CD4-positive, alpha-beta T cell treated with Interleukin-12 subunit alpha and Interleukin-12 subunit beta, for 1 hour (primary cell): Measurements from ENCODE around the gene WFIKKN1.

Source experiments
- DNase-seq: peaks from one replicate; pipeline ENCODE4 v3.0.0-alpha.2; 2020

WFIKKN1 gene, protein sequence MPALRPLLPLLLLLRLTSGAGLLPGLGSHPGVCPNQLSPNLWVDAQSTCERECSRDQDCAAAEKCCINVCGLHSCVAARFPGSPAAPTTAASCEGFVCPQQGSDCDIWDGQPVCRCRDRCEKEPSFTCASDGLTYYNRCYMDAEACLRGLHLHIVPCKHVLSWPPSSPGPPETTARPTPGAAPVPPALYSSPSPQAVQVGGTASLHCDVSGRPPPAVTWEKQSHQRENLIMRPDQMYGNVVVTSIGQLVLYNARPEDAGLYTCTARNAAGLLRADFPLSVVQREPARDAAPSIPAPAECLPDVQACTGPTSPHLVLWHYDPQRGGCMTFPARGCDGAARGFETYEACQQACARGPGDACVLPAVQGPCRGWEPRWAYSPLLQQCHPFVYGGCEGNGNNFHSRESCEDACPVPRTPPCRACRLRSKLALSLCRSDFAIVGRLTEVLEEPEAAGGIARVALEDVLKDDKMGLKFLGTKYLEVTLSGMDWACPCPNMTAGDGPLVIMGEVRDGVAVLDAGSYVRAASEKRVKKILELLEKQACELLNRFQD

DNA sequence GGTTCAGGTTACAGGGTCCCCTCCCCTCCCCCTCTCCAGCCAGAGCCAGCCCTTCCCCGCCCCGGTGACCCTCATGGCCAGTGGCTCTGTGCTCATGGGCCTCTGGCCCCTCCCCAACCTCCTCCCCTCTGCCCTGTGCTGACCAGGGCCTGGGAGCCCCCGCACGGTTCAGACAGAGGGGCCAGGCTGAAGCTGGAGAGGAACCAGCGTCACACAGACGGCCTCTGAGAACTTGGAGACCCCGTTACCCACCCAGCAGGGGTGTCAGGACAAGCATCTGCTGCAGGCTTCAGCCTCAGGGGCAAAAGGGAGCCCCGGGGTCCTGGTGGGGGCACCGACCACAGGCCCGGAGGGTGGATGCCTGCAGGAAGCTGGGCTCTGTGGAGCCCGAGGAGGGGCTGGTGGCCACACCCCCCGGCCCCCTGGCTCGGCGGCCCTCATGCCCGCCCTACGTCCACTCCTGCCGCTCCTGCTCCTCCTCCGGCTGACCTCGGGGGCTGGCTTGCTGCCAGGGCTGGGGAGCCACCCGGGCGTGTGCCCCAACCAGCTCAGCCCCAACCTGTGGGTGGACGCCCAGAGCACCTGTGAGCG lies at the start of gene WFIKKN1:
TSS of gene WFIKKN1 (plus strand) at position 171 of the 591 bp plus-strand sequence. CDS start at position 440, 269 bp downstream.
- no peak for DNase-seq

DNA sequence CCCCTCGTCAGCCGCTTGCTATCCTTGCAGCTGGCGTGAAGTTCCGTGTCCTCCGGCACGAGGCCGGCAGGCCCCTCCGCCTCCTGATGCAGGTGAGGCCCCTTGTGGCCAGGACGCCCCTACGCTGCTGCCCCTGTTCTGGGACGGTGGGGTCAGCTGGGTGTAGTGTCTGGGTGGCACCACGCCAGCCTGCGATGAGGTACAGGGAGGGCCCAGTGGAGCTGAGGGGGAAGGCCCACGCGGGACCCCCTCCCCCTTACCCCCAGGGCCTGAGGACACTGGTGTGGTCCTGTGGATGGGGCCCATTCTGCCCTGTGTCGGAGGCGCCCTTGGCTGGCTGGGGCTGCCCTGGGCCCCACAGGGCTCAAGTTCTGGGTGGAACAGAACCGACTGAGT lies 48.6 kb upstream of the WFIKKN1 start:
- DNase-seq, result no peak

DNA sequence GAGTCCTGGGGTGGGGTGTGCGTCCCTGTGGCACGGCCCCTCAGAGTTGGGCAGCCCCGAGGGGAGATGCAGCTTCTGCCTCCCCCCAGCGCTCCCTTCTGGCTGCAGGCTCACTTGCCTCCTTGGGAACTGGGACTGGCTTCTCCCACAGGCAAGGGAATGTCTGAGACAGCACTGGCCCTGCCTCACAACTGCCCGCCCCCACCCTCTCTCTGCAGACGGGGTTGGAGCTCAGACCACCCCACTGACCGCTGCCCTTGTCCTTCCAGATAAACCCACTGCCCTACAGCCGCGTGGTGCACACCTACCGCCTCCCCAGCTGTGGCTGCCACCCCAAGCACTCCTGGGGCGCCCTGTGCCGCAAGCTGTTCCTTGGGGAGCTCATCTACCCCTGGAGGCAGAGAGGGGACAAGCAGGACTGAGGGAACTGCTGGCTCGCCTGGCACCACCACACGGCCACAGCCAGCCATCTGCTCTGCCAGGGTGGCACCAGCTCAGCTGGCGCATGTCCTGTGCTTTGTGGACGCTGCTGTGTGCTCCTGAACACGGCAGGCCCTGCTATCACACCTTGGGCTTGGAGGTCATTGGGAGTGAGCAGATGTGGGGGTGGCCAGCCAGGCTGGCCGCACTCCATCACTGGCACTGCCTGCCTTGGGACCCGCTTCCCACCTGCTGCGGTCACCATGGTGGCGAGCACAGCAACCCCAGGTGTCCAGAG lies 48.0 kb upstream of the WFIKKN1 start:
- DNase-seq, result no peak

DNA sequence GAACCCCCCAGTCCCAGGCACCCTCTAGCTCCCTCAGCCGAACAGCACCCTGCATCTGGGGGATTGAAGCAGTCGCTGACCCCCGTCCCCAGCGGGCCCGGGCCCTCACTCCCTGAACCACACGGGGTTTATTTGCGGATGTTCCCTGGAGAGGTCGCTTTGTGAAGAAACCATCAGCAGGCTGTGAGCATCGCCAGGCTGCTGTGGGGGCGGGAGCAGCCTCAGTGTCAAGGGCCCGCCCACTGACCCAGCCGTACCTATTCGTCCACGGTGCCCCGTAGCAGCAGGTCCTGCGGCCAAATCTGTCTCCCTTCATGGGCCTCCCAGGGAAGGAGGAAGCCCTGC lies 47.3 kb upstream of the WFIKKN1 start:
- no peak for DNase-seq

DNA sequence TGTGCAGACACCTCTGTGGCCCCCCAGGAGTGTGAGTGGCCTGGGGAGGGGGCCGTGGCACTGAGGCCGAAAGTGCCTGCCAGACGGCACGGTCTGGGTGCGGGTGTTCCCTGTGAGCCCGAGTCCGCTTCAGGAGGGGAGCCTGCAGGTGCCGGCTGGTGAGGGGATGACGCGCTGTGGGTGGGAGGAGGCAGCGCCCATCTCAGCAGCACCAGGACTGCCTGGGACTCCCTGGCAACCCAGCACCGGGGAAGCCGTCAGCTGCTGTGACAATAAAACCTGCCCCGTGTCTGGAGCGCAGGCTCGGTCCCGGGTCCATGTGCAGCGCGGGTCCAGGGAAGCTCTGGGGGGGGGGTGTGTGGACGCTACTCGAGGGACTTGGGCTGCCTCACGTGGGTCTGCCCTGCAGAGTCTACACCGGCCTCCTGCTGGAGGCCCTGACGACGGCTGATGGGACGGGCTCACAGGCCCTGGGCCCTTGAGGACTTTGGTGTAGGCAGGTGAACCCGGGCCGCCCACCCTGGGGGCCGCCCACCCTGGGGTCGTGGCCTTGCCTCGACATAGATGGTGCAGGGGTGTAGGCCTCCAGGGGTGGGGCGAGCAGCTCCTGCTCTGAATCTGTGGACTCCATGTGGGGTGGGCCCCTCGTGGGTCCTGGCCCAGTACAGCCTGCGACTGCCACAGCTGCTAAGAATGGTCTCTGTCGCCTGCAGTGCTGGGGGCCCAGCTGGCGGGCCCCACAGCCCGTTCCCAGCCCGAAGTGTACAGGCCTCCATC lies 46.8 kb upstream of the WFIKKN1 start:
- DNase-seq, result no peak

DNA sequence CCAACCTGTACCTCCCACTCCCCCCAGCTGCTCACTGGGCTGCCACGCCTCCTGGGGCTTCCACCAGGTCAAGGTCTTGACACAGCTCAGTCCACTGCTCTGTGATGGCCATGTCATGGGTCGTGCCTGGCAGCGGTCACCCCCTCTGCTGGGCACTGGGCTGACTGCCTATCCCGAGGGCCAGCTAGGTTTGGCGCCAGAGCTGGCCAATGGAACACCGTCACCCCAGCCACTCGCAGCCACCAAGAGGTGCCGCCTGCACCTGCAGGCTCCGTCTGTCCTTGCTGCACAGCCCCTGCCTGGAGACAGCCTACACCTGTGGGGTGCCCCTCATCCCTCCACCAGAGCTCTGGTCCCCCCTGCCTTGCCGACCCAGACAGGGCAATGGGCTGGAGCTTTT lies 45.4 kb upstream of the WFIKKN1 start:
- DNase-seq, result no peak

DNA sequence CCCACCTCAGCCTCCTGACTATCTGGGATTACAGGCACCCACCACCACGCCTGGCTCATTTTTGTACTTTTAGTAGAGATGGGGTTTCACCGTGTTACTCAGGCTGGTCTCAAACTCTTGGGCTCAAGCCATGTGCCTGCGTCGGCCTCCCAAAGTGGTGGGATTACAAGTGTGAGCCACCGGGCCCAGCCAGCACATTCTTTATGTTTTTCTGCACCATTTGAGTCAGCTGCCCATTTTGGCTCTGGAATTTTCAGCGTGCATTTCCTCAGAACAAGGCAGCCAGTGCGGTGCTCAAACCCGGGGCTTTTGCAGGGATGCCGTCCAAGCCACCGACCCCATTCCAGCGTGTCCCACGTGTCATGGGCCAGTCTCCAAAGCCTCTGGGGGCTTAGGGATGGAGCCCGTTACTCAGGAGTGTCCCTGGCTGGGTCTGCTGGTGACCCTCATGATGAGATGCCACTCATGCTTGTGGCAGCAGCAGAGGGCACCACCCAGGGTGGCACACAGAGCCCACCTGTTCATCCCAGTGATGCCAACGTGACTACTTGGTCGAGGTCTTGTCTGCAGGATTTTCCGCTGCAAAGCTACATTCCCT lies 44.6 kb upstream of the WFIKKN1 start:
- DNase-seq, result no peak

DNA sequence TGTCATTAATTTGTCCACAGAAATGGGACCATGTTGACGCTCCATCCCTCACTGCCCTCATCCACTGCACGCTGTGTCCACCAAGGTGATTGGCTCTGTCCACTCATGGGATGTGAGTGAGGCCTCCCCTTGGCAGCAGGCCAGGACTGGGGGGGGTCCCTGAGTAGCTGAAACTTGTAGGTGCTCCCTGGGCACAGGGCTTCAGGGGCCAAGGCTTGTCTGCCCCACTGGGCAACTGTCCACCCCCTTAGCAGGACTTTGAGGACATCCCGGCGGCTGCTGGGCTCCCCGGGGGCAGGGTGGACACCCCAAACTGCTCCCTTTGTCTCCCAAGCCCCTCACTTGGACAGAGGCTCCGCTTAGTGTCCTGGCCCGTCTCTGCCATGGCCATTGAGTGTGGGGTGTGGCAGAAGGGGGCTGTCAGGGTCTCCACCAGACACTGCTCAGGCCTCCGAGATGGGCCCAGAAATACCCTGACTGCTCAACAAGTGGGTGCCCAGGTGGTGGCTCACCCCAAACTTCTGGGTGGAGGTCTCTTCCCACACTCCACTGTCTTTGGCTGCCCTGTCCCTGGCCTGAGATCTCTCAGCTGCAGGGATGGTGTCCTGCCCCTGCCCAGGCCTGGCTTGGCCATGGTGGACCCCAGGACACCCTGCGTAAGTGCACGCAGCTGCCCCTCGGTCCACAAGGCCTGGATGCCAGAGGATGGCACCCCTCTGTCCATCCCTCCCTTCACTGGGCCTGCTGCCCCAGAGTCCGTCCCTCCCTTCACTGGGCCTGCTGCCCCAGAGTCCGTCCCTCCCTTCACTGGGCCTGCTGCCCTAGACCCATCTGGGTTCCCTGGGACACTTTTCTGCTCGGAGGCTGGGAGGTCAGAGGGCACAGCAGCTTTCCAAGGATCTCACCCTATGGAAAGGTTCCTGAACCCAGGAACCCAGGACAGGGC lies 43.9 kb upstream of the WFIKKN1 start:
- DNase-seq, result no peak

DNA sequence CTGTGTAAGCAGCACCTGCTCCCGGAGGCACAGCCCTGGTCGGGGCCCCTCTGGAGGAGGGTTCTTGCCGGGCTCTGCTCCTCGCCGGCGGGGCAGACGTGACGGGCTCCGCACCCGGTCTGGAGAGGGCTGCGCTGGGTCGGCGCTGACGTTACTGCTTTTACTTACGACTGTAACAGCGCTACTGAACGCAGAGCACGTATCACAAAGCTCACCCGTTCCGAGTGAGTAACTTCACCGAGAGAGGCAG lies 42.2 kb upstream of the WFIKKN1 start:
- DNase-seq, result peak; percentile 63

DNA sequence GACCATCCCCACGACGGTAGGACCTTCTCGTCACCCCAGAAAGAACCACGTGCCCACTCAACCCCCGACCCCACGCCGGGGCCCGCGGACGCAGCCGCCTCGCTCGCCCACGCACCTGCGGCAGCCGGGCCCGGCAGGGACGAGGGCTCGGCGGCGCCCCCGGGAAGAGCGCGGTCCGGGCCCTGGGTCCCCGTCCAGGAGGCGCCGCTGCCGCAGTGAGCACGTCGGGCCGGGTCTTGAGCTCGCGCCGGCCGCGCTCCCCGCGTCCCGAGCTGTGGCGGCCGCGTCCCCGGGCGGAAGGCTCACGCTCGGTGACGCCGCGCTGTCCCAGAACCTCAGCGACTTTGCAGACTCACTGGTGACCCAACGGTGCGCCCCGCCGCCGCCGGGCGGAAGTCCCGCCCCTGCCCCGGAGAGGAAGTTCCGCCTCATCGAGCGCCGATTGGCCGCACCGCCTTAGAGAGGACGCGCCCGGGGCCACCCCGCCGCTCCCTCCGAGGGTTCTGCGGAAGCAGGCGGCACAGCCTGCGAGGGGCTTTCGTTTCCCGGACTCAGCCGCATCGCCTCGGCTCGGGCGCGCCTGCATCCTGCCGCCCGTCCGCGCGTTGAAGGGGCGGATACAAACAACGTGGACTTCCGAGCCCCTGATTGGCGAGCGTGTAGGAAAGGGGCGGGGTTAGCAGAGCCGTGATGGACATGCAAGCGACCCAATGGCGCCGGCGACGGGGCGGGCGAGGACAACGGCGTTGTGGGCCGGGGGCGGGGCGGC lies 41.7 kb upstream of the WFIKKN1 start:
- DNase-seq, result peak; percentile 98

DNA sequence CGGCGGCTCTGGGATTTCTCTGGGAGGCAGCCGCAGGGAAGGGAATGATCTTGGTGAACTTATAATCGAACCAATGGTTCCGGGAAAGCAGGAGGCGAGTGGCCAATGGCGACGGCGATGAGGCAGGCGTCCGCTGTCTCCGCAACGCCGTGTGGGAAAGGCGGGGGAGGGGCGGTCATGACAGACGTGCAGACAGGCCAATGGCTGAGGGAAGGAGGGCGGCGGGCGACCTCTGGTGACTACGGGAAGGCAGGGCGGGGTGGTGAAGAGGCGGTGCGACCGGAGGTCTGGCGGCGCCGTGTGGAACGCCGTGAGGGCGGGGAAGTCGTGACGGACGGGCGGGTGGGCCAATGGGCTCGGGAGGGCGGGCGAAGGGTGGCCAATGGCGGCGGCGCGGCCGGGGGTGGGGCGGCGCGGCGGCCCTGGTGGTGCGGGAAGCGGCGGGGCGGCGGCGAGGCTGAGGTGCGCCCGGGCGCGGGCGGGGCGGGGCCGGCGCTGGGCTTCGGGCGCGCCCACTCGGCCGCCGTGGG lies 41.1 kb upstream of the WFIKKN1 start, which contains the start of gene RAB40C:
TSS of gene RAB40C (plus strand) at position 409 of the 530 bp plus-strand sequence. CDS start 226 bp downstream, outside the sequence.
- peak; percentile 99 for DNase-seq

DNA sequence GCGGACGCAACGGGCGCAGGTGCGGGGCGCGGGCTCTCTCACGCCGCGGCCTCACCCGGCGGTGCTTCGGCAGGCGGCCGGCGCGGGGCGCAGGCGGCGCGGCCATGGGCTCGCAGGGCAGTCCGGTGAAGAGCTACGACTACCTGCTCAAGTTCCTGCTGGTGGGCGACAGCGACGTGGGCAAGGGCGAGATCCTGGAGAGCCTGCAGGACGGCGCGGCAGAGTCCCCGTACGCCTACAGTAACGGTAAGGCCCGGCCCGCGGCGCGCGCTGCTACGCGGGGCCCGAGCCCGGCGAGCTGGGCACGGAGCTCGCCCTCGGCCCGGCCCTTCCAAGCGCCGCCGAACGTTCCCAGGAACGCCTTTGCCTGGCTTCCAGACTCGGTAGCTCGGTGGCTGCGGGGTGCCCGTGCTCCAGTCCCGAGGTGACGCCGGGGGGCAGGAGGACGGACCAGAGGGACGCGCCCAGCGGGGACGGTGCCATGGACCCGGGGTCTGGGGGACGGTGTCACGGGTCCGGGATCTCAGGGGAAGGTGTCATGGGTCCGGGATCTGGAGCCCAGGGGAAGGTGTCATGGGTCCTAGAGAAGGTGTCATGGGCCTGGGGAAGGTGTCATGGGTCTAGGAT lies 40.5 kb upstream of the WFIKKN1 start:
- DNase-seq, result no peak

DNA sequence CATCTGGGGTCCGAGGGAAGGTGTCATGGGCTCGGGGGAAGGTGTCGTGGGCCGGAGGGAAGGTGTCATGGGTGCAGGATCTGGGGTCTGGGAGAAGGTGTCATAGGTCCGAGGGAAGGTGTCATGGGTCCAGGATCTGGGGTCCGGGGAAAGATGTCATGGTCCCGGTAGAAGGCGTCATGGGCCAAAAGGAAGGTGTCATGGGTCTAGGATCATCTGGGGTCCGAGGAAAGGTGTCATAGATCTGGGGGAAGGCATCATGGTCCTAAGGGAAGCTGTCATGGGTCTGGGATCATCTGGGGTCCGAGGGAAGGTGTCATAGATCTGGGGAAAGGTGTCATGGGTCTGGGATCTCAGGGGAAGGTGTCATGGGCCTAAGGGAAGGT lies 40.0 kb upstream of the WFIKKN1 start:
- no peak for DNase-seq

DNA sequence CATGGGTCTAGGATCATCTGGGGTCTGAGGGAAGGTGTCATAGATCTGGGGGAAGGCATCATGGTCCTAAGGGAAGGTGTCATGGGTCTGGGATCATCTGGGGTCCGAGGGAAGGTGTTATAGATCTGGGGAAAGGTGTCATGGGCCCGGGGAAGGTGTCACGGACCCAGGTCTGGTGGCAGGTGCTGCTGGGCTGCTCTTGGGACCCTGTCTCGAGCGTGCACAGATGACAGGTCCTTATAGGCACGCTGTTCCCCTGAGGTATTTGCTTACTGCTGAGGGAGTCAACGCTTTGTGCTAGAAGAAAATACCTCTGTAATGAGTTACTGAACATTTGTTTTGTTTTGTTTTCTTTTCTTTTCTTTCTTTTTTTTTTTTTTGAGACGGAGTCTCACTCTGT lies 39.6 kb upstream of the WFIKKN1 start:
- no peak for DNase-seq

DNA sequence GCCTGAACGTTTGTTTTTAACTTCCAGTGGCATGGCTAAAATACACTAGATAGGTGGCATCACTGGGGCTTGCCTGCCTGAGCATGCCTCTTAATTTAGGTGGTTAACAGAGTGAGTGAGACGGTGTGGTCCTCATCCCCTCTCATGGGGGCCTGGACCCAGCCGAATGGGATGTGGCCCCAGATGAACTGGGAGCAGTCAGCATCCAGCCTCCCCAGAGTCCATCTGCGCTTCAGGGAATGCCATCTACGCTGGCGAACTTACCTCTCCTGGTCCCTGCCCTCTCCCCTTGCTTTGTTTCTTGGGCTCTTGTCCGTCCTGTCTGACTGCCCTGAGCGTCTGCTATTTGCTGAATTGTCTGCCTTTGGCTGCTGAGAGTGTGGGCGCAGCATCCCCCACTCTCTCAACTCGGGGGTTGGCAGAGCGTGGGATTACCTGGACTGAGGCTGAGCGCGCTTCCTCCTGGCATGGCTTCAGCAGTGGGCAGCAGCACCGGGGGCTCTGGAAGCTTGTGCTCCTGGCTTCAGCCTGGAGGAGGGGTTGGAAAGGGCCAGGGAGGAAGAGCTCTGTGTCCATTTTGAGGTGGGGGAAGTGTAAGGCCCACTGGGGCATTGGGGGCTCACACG lies 38.8 kb upstream of the WFIKKN1 start:
- no peak for DNase-seq

DNA sequence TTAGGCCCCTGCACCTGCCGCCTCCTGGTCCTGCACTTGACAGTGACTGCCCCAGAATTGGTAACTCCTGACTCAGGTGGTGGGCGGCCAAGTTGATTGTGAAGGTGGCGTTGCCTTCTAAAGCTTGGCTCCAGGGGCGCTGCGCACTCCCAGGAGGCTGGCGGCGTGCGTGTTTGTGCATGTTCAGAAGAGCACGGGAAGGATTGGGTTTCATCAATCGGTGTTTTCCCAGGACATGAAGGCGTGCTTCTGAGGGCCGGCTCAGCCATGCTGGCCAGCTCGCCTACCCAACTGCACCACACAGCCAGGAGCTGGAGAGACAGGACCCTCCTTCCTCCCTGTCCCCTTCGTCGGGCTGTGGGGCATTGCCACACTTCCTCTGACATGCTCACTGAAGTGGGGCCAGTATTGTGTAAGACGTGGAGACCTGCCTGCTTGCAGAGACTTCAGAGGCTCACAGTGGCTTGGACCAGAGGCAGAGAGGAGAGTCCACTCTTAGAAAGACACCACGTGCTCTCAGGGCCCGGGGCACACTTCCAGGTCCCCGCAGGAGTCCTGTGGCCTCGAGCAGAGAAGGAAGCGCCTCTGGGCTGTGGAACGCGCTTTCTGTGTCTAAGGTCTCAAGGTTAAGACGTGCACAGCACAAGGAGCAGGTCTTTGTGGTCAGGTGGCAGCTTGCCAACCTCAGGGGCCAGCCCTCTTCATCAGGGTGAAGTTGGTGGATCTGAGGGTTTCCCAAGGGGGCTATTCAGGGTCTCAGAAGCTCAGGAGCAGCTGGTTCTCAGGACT lies 38.1 kb upstream of the WFIKKN1 start:
- no peak for DNase-seq

DNA sequence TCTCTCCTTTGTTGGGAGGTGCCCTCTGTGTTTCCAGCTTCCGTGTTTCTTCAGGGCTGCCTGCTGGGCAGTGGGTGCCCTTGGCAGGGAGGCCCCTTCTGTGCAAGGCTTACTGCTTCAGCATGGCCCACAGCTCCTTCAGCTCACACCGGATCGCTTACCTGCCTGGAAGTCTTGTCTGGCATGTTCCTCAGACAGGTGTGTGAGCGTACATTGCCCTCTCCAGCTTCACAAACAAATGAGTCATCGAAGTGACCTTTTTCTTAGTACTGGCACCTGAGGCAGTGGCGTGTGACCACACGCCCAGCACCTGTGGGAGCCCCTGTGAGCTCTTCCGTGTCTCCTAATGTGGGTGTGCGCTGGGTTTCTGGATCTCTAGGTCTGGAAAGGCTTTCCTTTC lies 37.4 kb upstream of the WFIKKN1 start:
- DNase-seq, result no peak

DNA sequence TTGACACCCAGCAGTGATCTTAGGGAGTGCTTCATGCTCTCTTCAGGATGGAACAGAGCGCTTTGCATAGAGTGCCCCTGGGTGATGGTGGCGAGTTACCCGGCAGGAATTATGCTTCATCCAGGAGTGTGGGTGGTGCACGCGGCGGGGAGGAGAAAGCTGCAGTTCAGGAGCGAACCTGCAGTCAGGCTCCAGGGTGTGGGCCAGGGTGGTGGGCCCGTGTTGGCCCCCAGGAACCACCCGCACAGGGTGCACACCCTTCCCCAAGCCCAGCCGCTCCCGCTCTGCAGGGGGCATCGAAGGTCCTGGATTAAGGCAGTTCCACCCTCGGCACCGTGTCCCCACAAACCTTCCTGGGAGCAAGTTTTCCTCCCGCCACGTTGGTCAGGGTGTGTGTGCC lies 37.0 kb upstream of the WFIKKN1 start:
- no peak for DNase-seq

DNA sequence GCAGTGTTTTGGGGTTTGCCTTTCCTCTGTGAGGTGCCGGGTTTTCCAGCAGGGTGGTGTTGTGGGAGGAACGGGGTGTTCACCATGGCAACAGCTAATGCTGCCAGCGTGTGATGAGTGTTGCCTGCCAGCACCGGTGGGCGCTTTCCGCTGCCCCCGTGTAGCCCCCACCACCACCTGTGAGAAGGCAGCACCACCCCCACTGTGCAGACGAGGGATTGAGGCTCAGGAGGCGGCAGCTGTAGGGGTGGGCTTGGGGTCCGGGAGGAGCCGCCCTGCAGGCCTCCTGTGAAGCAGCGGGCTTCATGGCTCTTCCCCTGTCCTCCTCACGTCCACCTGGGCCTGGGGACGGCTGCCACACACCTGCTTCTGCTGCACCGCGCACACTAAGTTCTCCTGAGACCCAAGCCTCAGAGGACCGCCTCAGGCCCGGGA lies 35.7 kb upstream of the WFIKKN1 start:
- DNase-seq, result no peak
